NB4 (cell line): ENCODE measurements around the gene S100PBP.

ENCODE experiments used
- MYC ChIP-seq: IDR thresholded peaks from 2 replicates; pipeline ENCODE4 v1.6.1; 2011; ENCODE audit warnings: low read depth, low read length
- POLR2A ChIP-seq: IDR thresholded peaks from 2 replicates; pipeline ENCODE4 v1.6.1; 2011; ENCODE audit warnings: mild to moderate bottlenecking; ENCODE audit not compliant: insufficient read length; ENCODE audit errors: extremely low read depth
- TF ChIP-seq, protein P1 (sequence below): IDR thresholded peaks from one replicate; pipeline ENCODE4 v1.5.1; 2012; ENCODE audit warnings: low read depth, low read length
- TF ChIP-seq, protein P2 (sequence below): IDR thresholded peaks from 2 replicates; pipeline ENCODE4 v1.6.1; 2011; ENCODE audit warnings: low read depth, low read length

DNA sequence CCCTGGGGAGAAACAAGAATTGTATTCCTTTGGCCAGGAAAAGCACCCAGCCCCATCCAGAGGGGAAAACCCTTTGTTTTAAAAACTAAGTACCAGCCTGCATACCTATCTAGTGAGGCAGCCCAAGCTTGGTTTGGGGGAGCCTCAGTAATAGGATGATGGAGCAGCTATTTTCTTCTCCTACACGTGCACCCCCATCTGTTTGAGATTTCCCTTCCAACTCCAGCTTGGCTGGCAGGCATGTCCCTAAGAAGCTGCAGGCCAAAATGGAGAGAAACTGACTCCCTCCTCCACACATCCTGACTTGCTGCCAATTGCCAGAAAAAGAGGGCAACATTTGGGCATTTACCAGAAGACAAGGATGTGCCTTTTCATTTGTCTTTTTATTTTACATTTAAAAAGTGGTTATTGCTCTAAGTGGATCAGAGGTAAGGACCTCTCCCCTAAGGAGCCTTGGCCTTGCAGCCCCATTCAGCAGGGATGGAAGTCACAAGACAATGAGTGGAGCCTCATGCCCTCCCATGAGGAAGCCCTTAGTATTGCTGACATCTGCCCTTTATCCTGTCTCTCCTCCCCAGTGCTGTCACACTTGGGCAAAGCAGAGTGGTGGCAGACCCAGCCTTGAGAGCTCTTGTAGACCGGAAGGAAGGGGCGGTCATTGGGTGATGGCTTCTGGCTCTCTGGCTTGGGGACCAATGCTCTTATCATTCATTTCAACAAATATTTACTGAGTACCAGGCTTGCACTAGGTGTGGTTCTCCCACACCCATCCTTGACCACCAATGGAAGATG lies 44.6 kb downstream of the S100PBP start:
- TF ChIP-seq POLR2A = no peak
- TF ChIP-seq, protein P1, sequence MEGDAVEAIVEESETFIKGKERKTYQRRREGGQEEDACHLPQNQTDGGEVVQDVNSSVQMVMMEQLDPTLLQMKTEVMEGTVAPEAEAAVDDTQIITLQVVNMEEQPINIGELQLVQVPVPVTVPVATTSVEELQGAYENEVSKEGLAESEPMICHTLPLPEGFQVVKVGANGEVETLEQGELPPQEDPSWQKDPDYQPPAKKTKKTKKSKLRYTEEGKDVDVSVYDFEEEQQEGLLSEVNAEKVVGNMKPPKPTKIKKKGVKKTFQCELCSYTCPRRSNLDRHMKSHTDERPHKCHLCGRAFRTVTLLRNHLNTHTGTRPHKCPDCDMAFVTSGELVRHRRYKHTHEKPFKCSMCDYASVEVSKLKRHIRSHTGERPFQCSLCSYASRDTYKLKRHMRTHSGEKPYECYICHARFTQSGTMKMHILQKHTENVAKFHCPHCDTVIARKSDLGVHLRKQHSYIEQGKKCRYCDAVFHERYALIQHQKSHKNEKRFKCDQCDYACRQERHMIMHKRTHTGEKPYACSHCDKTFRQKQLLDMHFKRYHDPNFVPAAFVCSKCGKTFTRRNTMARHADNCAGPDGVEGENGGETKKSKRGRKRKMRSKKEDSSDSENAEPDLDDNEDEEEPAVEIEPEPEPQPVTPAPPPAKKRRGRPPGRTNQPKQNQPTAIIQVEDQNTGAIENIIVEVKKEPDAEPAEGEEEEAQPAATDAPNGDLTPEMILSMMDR = no peak
- TF ChIP-seq, protein P2, sequence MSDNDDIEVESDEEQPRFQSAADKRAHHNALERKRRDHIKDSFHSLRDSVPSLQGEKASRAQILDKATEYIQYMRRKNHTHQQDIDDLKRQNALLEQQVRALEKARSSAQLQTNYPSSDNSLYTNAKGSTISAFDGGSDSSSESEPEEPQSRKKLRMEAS = no peak
- TF ChIP-seq MYC = no peak
